ENCODE data around the gene PAN3.

GRCh38 chr13:28161370-28161769, 23.0 kb downstream of the PAN3 start:
- TF ChIP-seq CTCF (IDR thresholded peaks at IDR 0.05; ENCODE audit: low read length) (no peak), EZH2 (IDR thresholded peaks at IDR 0.05; ENCODE audit: borderline replicate concordance, low read length) (no peak)

Measured in OCI-LY1 (cell line).